SIG-M5 (cell line): ENCODE data around the gene AGAP2.
A peak's percentile ranks its signal among the peaks of the same experiment; 100 is the strongest.
"Not testable (repeated sequence)": the region's sequence is repeated elsewhere in the genome, so short reads cannot be mapped to it uniquely, and the experiment has no call there.

ENCODE experiments used
- DNase-seq: peaks from one replicate; lab custom pipeline; 2025; lab: John Stamatoyannopoulos, UW

Gene AGAP2

GRCh38 chr12:57694459-57695019, 44.0 kb downstream of the AGAP2 start:
- DNase-seq = no peak

GRCh38 chr12:57693659-57694458, 44.7 kb downstream of the AGAP2 start, which contains the start of gene OS9:
TSS of gene OS9 (plus strand) at chr12:57694132. CDS start at chr12:57694162, 30 bp downstream.
- DNase-seq = peak; percentile 100

GRCh38 chr12:57693317-57693658, 45.3 kb downstream of the AGAP2 start:
- no peak for DNase-seq

- no peak for DNase-seq
These were observed 46.0 kb downstream of the AGAP2 start for GRCh38 chr12:57692500-57692899.

GRCh38 chr12:57688931-57689330, 49.6 kb downstream of the AGAP2 start:
- no peak for DNase-seq

GRCh38 chr12:57687862-57688261, 50.7 kb downstream of the AGAP2 start:
- DNase-seq = no peak

- no peak for DNase-seq
These were observed 58.8 kb downstream of the AGAP2 start for GRCh38 chr12:57679697-57680096.

DNA sequence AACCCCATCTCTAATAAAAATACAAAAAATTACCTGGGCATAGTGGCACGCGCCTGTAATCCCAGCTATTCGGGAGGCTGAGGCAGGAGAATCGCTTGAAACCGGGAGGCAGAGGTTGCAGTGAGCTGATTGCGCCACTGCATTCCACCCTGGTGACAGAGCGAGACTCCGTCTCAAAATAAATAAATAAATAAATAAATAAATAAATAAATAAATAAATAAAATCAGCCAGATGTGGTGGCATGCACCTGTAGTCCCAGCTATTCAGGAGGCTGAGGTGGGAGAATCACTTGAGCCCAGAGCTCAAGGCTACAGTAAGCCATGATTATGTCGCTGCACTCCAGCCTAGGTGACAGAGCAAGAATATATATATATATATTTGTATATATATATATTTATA, 60.6 kb downstream of the AGAP2 start:
- not testable (repeated sequence) for DNase-seq

- no peak for DNase-seq
These were observed 63.9 kb downstream of the AGAP2 start for GRCh38 chr12:57674691-57675090.
